GM23338 (cell line): ENCODE data around the gene C10orf105. TPM values are rescaled to one million over a fixed set of nuclear protein-coding genes. Genes with fewer than 3 reads are reported as not detected.

Experiments
- ATAC-seq: fragments of 200-7000 bp; cut with Tn5 transposase; 3 replicates; pipeline ENCODE4 v1.9.1; 2020
- DNase-seq: peaks from one replicate; pipeline ENCODE4 v3.0.0-alpha.2; 2015; ENCODE audit warnings: low spot score
- H2AFZ ChIP-seq: fragments of 200-600 bp; sonication (generic); 2 replicates; pipeline ENCODE4 v1.8.0; 2016; ENCODE audit warnings: antibody characterized with exemption, mild to moderate bottlenecking, moderate library complexity
- H3F3A ChIP-seq: fragments of 200-600 bp; sonication (generic); replicated peaks from 2 replicates; pipeline ENCODE4 v1.8.0; 2017; ENCODE audit warnings: antibody characterized with exemption, mixed run types, low read depth
- H3K27ac ChIP-seq: fragments of 200-600 bp; sonication (generic); 2 replicates; pipeline ENCODE4 v1.6.1; 2016; ENCODE audit warnings: low read depth
- H3K27me3 ChIP-seq: fragments of 200-600 bp; sonication (generic); 2 replicates; pipeline ENCODE4 v1.8.0; 2016; ENCODE audit warnings: mild to moderate bottlenecking, mixed run types, moderate library complexity; ENCODE audit not compliant: insufficient read depth
- H3K36me3 ChIP-seq: fragments of 200-600 bp; sonication (generic); 2 replicates; pipeline ENCODE4 v1.8.0; 2016; ENCODE audit warnings: mild to moderate bottlenecking; ENCODE audit not compliant: insufficient read depth
- H3K4me1 ChIP-seq: fragments of 200-600 bp; sonication (generic); 2 replicates; pipeline ENCODE4 v1.8.0; 2016; ENCODE audit warnings: mild to moderate bottlenecking, moderate library complexity; ENCODE audit not compliant: insufficient read depth
- H3K4me2 ChIP-seq: fragments of 200-600 bp; sonication (generic); 2 replicates; pipeline ENCODE4 v1.7.1; 2017; ENCODE audit warnings: mixed run types
- H3K4me3 ChIP-seq: fragments of 200-600 bp; sonication (generic); 2 replicates; pipeline ENCODE4 v1.6.1; 2016; ENCODE audit warnings: mixed run types
- H3K79me2 ChIP-seq: fragments of 200-600 bp; sonication (generic); replicated peaks from 2 replicates; pipeline ENCODE4 v1.8.0; 2017; ENCODE audit warnings: mild to moderate bottlenecking; ENCODE audit not compliant: insufficient read depth
- H3K9me2 ChIP-seq: fragments of 200-600 bp; sonication (generic); 2 replicates; pipeline ENCODE4 v1.8.0; 2017; ENCODE audit not compliant: insufficient read depth
- H4K20me1 ChIP-seq: fragments of 200-600 bp; sonication (generic); replicated peaks from 2 replicates; pipeline ENCODE4 v1.8.0; 2017; ENCODE audit warnings: mild to moderate bottlenecking; ENCODE audit not compliant: insufficient read depth
- H3K27ac Mint-ChIP-seq: 2 replicates; pipeline ENCODE4 v1.8.0; 2020; ENCODE audit warnings: inconsistent platforms, mild to moderate bottlenecking, moderate library complexity, mixed read lengths
- H3K27me3 Mint-ChIP-seq: 3 replicates; pipeline ENCODE4 v1.8.0; 2022; ENCODE audit warnings: low read depth, mild to moderate bottlenecking, moderate library complexity, mixed read lengths, inconsistent platforms; ENCODE audit not compliant: insufficient read depth, poor library complexity
- H3K36me3 Mint-ChIP-seq: 3 replicates; pipeline ENCODE4 v1.8.0; 2021; ENCODE audit warnings: low read depth, mild to moderate bottlenecking, inconsistent platforms, moderate library complexity, mixed read lengths
- H3K4me1 Mint-ChIP-seq: 3 replicates; pipeline ENCODE4 v1.8.0; 2020; ENCODE audit warnings: mild to moderate bottlenecking, inconsistent platforms, mixed read lengths
- H3K4me3 Mint-ChIP-seq: 3 replicates; pipeline ENCODE4 v1.8.0; 2021; ENCODE audit warnings: moderate library complexity, mild to moderate bottlenecking, inconsistent platforms, mixed read lengths
- H3K9me3 Mint-ChIP-seq: 3 replicates; pipeline ENCODE4 v1.8.0; 2020; ENCODE audit warnings: moderate library complexity, mild to moderate bottlenecking, inconsistent platforms, mixed read lengths
- CREB1 ChIP-seq: fragments of 250-450 bp; sonication (Bioruptor Pico); IDR thresholded peaks from 2 replicates; pipeline ENCODE4 v1.5.0; 2020; ENCODE audit warnings: low read depth, mild to moderate bottlenecking, moderate library complexity
- ETS1 ChIP-seq: IDR thresholded peaks from 2 replicates; pipeline ENCODE4 v1.6.1; 2016; ENCODE audit warnings: antibody characterized with exemption
- EZH2 ChIP-seq: fragments of 200-600 bp; sonication (generic); IDR thresholded peaks from one replicate; pipeline ENCODE4 v1.8.0; 2017; ENCODE audit warnings: antibody characterized with exemption, mild to moderate bottlenecking, low read depth; ENCODE audit not compliant: unreplicated experiment
- EZH2phosphoT487 ChIP-seq: fragments of 200-600 bp; sonication (generic); IDR thresholded peaks from one replicate; pipeline ENCODE4 v1.8.1; 2018; ENCODE audit warnings: antibody characterized with exemption; ENCODE audit not compliant: unreplicated experiment
- JUNB ChIP-seq: IDR thresholded peaks from one replicate; pipeline ENCODE4 v1.6.1; 2016; ENCODE audit warnings: antibody characterized with exemption; ENCODE audit not compliant: unreplicated experiment
- NANOG ChIP-seq: IDR thresholded peaks from 2 replicates; pipeline ENCODE4 v1.6.1; 2016; ENCODE audit warnings: antibody characterized with exemption, borderline replicate concordance
- POLR2AphosphoS5 ChIP-seq: IDR thresholded peaks from 2 replicates; pipeline ENCODE4 v1.6.1; 2016; ENCODE audit warnings: antibody characterized with exemption, low read depth
- REST ChIP-seq: IDR thresholded peaks from one replicate; pipeline ENCODE4 v1.6.1; 2018; ENCODE audit warnings: antibody characterized with exemption; ENCODE audit not compliant: unreplicated experiment
- STAT1 ChIP-seq: IDR thresholded peaks from one replicate; pipeline ENCODE4 v1.6.1; 2016; ENCODE audit warnings: antibody characterized with exemption; ENCODE audit not compliant: unreplicated experiment
- ZNF114 ChIP-seq: fragments of 250-450 bp; sonication (Bioruptor Pico); IDR thresholded peaks from 2 replicates; pipeline ENCODE4 v1.5.0; 2020; ENCODE audit warnings: mild to moderate bottlenecking, moderate library complexity
- ZNF331 ChIP-seq: fragments of 250-450 bp; sonication (Bioruptor Pico); IDR thresholded peaks from 2 replicates; pipeline ENCODE4 v1.5.0; 2020; ENCODE audit warnings: low read depth, mild to moderate bottlenecking, moderate library complexity
- polyA plus RNA-seq: library from polyadenylated mRNA; unstranded; fragments of >200 nt; fragmentation: Nextera tagmentation; extraction: Ambion mirVana; gene quantifications from 2 replicates; pipeline ENCODE4 v1.2.1, GENCODE V29; 2016
- total RNA-seq: library from RNA; depleted of rRNA; stranded (reverse); fragments of >200 nt; shearing (Covaris generic); gene quantifications from 2 replicates; pipeline ENCODE4 v1.2.3, GENCODE V29; 2014
- TF ChIP-seq, protein P1 (sequence below): fragments of 250-450 bp; sonication (Bioruptor Pico); IDR thresholded peaks from 2 replicates; pipeline ENCODE4 v1.5.0; 2020; ENCODE audit warnings: mild to moderate bottlenecking, moderate library complexity
- TF ChIP-seq, protein P2 (sequence below), 2 experiments: fragments of 200-600 bp in 1 of 2; sonication (generic) in 1 of 2; conservative IDR thresholded peaks; 2 replicates each; pipeline versions ENCODE4 v1.5.1 to v1.6.1; 2016 to 2017; ENCODE audit warnings: antibody characterized with exemption in 2 of 2, low read depth in 2 of 2, mild to moderate bottlenecking in 2 of 2, moderate library complexity in 1 of 2

C10orf105 gene
- total and polyA plus RNA-seq, 2 experiments from 2014 or later, result 0.15 to 0.17 TPM

DNA sequence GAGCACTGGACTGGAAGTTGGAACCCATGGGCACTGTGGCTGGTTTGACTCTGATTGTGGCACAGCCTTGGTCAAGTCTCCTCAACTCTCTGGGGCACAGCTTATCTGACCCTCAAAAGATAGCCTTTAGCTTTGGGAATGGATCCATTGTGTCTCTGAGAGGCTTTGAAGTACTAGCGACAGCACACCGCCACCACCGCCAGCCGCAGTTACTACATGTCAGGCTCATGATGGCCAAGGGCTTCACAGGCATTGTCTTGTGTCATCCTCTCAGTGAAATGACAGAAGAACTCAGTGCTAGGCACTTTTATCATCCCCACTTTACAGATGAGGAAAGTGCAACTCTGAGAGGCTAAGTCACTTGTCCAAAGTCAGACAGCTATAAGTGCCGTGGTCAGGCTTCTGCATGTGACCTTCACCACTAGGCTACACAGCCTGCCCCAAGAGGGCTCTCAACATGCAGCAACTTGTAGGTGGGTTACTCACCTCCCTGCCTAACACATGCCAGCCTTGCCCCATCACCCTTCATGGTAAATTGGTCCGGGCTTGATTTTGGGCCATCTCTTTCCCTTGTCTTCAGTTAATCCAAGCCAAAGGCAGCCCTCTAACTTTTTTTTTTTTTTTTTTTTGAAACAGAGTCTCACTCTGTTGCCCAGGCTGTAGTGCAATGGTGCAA is 44.1 kb downstream of the C10orf105 start:
- ATAC-seq, result no peak
- no peaks in the 10 kb centered on the region for H3F3A ChIP-seq

More for the DNA sequence above, 44.1 kb downstream of the C10orf105 start:
- Mint-ChIP-seq H3K36me3 (no peaks in the 10 kb centered on the region), H3K4me3 (no peak overlapping the region), H3K27ac (no peak overlapping the region), H3K9me3 (no peaks in the 10 kb centered on the region), H3K27me3 (peaks cover 9% of the 10 kb centered on the region), H3K4me1 (peaks cover 2% of the 10 kb centered on the region; the same call in 1 of the 3 replicates)
- H3K4me1 ChIP-seq, result no peaks in the 10 kb centered on the region
- DNase-seq, result no peak
- no peak overlapping the region for H3K4me3 ChIP-seq
- no peak overlapping the region for H3K27ac ChIP-seq
- H3K4me2 ChIP-seq, result no peak overlapping the region
- no peak overlapping the region for H2AFZ ChIP-seq
- H3K79me2 ChIP-seq, result no peaks in the 10 kb centered on the region
- no peaks in the 10 kb centered on the region for H4K20me1 ChIP-seq
- no peaks in the 10 kb centered on the region for H3K36me3 ChIP-seq
- no peak for TF ChIP-seq ZNF114 (CRISPR knock-in tag)
- TF ChIP-seq JUNB, result no peak
- TF ChIP-seq EZH2phosphoT487, result no peak
- no peak for TF ChIP-seq STAT1
- no peak for TF ChIP-seq ETS1
- TF ChIP-seq, protein P1, sequence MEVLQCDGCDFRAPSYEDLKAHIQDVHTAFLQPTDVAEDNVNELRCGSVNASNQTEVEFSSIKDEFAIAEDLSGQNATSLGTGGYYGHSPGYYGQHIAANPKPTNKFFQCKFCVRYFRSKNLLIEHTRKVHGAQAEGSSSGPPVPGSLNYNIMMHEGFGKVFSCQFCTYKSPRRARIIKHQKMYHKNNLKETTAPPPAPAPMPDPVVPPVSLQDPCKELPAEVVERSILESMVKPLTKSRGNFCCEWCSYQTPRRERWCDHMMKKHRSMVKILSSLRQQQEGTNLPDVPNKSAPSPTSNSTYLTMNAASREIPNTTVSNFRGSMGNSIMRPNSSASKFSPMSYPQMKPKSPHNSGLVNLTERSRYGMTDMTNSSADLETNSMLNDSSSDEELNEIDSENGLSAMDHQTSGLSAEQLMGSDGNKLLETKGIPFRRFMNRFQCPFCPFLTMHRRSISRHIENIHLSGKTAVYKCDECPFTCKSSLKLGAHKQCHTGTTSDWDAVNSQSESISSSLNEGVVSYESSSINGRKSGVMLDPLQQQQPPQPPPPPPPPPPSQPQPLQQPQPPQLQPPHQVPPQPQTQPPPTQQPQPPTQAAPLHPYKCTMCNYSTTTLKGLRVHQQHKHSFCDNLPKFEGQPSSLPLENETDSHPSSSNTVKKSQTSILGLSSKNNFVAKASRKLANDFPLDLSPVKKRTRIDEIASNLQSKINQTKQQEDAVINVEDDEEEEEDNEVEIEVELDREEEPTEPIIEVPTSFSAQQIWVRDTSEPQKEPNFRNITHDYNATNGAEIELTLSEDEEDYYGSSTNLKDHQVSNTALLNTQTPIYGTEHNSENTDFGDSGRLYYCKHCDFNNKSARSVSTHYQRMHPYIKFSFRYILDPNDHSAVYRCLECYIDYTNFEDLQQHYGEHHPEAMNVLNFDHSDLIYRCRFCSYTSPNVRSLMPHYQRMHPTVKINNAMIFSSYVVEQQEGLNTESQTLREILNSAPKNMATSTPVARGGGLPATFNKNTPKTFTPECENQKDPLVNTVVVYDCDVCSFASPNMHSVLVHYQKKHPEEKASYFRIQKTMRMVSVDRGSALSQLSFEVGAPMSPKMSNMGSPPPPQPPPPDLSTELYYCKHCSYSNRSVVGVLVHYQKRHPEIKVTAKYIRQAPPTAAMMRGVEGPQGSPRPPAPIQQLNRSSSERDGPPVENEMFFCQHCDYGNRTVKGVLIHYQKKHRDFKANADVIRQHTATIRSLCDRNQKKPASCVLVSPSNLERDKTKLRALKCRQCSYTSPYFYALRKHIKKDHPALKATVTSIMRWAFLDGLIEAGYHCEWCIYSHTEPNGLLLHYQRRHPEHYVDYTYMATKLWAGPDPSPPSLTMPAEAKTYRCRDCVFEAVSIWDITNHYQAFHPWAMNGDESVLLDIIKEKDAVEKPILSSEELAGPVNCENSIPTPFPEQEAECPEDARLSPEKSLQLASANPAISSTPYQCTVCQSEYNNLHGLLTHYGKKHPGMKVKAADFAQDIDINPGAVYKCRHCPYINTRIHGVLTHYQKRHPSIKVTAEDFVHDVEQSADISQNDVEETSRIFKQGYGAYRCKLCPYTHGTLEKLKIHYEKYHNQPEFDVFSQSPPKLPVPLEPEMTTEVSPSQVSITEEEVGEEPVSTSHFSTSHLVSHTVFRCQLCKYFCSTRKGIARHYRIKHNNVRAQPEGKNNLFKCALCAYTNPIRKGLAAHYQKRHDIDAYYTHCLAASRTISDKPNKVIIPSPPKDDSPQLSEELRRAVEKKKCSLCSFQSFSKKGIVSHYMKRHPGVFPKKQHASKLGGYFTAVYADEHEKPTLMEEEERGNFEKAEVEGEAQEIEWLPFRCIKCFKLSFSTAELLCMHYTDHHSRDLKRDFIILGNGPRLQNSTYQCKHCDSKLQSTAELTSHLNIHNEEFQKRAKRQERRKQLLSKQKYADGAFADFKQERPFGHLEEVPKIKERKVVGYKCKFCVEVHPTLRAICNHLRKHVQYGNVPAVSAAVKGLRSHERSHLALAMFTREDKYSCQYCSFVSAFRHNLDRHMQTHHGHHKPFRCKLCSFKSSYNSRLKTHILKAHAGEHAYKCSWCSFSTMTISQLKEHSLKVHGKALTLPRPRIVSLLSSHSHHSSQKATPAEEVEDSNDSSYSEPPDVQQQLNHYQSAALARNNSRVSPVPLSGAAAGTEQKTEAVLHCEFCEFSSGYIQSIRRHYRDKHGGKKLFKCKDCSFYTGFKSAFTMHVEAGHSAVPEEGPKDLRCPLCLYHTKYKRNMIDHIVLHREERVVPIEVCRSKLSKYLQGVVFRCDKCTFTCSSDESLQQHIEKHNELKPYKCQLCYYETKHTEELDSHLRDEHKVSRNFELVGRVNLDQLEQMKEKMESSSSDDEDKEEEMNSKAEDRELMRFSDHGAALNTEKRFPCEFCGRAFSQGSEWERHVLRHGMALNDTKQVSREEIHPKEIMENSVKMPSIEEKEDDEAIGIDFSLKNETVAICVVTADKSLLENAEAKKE (CRISPR knock-in tag), result no peak
- no peak for TF ChIP-seq ZNF331 (CRISPR knock-in tag)
- TF ChIP-seq NANOG, result no peak
- TF ChIP-seq EZH2, result no peak
- TF ChIP-seq POLR2AphosphoS5, result no peak
- no peak for TF ChIP-seq REST
- TF ChIP-seq, protein P2, sequence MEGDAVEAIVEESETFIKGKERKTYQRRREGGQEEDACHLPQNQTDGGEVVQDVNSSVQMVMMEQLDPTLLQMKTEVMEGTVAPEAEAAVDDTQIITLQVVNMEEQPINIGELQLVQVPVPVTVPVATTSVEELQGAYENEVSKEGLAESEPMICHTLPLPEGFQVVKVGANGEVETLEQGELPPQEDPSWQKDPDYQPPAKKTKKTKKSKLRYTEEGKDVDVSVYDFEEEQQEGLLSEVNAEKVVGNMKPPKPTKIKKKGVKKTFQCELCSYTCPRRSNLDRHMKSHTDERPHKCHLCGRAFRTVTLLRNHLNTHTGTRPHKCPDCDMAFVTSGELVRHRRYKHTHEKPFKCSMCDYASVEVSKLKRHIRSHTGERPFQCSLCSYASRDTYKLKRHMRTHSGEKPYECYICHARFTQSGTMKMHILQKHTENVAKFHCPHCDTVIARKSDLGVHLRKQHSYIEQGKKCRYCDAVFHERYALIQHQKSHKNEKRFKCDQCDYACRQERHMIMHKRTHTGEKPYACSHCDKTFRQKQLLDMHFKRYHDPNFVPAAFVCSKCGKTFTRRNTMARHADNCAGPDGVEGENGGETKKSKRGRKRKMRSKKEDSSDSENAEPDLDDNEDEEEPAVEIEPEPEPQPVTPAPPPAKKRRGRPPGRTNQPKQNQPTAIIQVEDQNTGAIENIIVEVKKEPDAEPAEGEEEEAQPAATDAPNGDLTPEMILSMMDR (conservative IDR thresholded peaks at IDR 0.05; ENCODE audit: low read depth in 2 of 2), result no peak
- TF ChIP-seq CREB1, result no peak
- no peaks in the 10 kb centered on the region for H3K9me2 ChIP-seq
- no peaks in the 10 kb centered on the region for H3K27me3 ChIP-seq
